ENCODE measurements around the gene PGBD1. TPM values are rescaled to one million over a fixed set of nuclear protein-coding genes. Genes with fewer than 3 reads are reported as not detected.

The PGBD1 gene
- total RNA-seq, 1 donor from 2014 or later = 2.4 TPM

DNA sequence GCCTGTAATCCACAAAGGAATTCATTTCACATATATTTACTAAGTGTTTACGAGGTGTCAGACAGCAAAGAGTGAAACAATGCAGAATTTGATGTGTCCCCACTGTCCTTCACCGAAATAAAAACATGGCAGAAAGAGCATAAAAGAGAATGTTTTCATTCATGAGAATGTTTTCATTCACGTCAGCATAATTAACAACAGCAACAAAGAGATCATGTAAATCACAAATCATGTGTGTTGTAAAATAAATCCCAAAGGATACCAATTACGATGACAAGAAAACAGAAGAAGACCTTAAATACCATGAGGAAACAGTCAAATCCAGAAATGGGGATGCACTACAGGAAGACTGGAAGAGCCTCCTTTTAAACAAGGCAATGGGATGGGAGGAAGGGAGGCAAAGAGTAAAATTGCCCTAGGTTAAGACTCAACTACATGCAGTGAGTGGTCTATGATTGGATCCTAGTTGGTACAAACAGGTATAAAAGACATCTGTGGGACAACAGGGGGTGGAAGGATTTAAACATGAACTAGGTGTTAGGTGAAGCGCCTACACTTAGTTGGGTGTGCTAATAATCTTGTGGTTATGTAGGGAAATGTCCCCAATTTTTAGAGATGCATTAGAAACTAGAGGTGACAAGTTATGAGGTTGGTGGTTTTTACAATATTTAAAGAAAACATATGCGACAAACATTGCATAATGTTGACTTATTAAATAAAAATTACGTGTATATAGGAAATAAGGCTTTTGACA, 53.1 kb downstream of the PGBD1 start:
- FAIRE-seq (no peak), DNase-seq (ENCODE audit: low read depth) (no peak)
- TF ChIP-seq, protein P1, sequence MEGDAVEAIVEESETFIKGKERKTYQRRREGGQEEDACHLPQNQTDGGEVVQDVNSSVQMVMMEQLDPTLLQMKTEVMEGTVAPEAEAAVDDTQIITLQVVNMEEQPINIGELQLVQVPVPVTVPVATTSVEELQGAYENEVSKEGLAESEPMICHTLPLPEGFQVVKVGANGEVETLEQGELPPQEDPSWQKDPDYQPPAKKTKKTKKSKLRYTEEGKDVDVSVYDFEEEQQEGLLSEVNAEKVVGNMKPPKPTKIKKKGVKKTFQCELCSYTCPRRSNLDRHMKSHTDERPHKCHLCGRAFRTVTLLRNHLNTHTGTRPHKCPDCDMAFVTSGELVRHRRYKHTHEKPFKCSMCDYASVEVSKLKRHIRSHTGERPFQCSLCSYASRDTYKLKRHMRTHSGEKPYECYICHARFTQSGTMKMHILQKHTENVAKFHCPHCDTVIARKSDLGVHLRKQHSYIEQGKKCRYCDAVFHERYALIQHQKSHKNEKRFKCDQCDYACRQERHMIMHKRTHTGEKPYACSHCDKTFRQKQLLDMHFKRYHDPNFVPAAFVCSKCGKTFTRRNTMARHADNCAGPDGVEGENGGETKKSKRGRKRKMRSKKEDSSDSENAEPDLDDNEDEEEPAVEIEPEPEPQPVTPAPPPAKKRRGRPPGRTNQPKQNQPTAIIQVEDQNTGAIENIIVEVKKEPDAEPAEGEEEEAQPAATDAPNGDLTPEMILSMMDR (IDR thresholded peaks at IDR 0.05; ENCODE audit: insufficient read depth, low read length, severe bottlenecking) = no peak

DNA sequence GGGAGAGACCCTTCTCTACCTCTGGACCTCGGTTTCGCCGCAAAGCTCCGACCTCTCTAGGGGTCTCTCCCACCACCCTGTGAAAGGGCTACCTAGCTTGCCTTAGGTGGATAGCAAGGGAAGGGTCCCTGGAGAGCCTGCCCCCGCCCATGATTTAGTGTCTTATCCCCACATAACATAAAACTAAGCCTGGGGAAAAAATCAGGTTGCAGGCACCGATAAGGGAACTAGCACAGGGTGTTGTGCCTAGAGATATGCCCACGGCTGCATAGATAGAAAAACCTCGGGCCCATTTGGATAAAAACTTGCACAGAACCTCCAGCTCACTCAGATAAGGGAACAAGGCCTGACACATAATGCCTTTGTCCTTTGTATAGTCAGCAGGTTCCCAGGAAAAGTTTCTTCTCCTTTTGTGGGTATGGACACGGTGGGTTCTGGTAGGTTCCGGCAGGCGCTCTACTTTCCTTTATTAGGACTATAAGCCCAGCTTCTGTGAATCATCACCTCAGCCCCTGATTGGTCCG, 53.7 kb downstream of the PGBD1 start:
- peak overlapping the region; percentile 3 for H3K4me3 ChIP-seq (ENCODE audit: low read depth, low read length)
- no peaks in the 10 kb centered on the region for H3K36me3 ChIP-seq (ENCODE audit: control insufficient read depth, insufficient read depth, low read length)
- FAIRE-seq (no peak), DNase-seq (ENCODE audit: low read depth) (no peak)
- no peaks in the 10 kb centered on the region for H3K27me3 ChIP-seq (ENCODE audit: control insufficient read depth, insufficient read depth, low read length)
- TF ChIP-seq, protein P1 (IDR thresholded peaks at IDR 0.05; ENCODE audit: insufficient read depth, low read length, severe bottlenecking) = no peak

More for the DNA sequence above, 53.1 kb downstream of the PGBD1 start:
- no peaks in the 10 kb centered on the region for H3K36me3 ChIP-seq (ENCODE audit: control insufficient read depth, insufficient read depth, low read length)
- no peaks in the 10 kb centered on the region for H3K27me3 ChIP-seq (ENCODE audit: control insufficient read depth, insufficient read depth, low read length)
- no peak overlapping the region for H3K4me3 ChIP-seq (ENCODE audit: low read depth, low read length)

DNA sequence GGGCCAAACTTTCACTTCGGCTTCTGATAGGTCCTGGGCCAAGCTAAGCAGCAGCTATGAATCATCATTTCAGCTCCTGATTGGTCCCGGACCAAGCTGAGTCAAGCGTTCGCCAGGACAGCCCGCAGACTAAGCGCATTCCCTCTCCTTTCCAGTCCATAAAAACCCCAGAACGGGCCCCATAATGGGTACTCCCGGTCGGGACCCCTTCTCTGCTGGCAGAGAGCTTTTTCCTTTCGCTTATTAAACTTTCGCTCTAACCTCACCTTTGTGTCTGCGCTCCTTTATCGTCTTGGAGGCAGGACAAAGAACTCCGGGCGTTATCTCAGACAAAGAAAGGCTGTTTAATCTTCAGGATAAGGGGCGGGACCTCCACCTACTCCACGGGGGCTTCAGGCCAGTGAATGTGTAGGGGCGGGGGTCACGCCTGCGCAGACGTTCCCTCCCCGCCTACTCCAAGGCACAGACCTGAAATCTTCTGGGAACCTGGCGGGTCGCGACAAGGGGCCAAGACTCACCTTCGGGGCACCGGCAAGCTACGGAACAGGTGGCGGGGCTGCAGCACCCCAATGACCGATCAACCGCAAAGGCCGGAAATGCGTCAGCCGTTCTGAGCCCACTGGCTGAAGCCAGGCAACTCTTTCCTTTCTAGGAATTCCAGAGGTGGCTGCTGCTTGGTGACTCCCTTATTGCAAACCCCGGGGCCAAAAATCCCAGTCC, 54.4 kb downstream of the PGBD1 start, which contains the start of gene ZSCAN31:
Gene ZSCAN31, minus strand, starts transcription at position 585 of the 720 bp plus-strand sequence. CDS start 6,465 bp downstream, outside the sequence.
- Histone ChIP-seq H3K4me3 (ENCODE audit: low read depth, low read length) (peak within 1 kb of the TSS; percentile 78), H3K36me3 (ENCODE audit: control insufficient read depth, insufficient read depth, low read length) (no peaks in the 10 kb centered on the region), H3K27me3 (ENCODE audit: control insufficient read depth, insufficient read depth, low read length) (no peaks in the 10 kb centered on the region)
- FAIRE-seq = no peak
- TF ChIP-seq, protein P1 (IDR thresholded peaks at IDR 0.05; ENCODE audit: insufficient read depth, low read length, severe bottlenecking) = no peak
- peak; percentile 98 for DNase-seq (ENCODE audit: low read depth)

- Histone ChIP-seq H3K36me3 (ENCODE audit: control insufficient read depth, insufficient read depth, low read length) (no peaks in the 10 kb centered on the region), H3K27me3 (ENCODE audit: control insufficient read depth, insufficient read depth, low read length) (no peaks in the 10 kb centered on the region), H3K4me3 (ENCODE audit: low read depth, low read length) (peak overlapping the region; percentile 78)
- TF ChIP-seq, protein P1 (IDR thresholded peaks at IDR 0.05; ENCODE audit: insufficient read depth, low read length, severe bottlenecking) = no peak
- FAIRE-seq = no peak
- DNase-seq (ENCODE audit: low read depth) = peak; percentile 30
Measured at GRCh38 chr6:28336284-28337120, 55.1 kb downstream of the PGBD1 start.

DNA sequence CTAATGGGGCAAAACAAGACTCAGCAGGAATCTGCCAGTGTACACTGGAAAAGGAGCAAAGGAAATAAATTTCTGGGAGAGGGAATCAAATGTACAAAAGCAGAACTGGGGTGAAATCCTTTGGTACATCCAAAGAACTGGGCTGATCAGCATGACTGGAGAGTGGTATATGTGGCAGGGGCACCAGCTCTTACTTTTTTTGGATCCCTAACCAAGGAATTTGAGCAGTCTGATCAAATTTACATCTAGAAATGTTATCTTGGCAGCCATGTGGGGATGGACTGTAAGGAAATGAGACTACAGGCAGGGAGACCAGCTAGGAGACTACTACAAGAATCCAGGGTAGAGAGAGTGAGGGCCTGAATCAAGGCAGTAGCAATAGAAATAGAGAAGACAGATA, 55.7 kb downstream of the PGBD1 start:
- no peak for DNase-seq (ENCODE audit: low read depth)
- TF ChIP-seq, protein P1 (IDR thresholded peaks at IDR 0.05; ENCODE audit: insufficient read depth, low read length, severe bottlenecking) = no peak
- Histone ChIP-seq H3K36me3 (ENCODE audit: control insufficient read depth, insufficient read depth, low read length) (no peaks in the 10 kb centered on the region), H3K4me3 (ENCODE audit: low read depth, low read length) (no peak overlapping the region), H3K27me3 (ENCODE audit: control insufficient read depth, insufficient read depth, low read length) (no peaks in the 10 kb centered on the region)
- no peak for FAIRE-seq
